Measurements from ENCODE around the gene TMEM62.

DNA sequence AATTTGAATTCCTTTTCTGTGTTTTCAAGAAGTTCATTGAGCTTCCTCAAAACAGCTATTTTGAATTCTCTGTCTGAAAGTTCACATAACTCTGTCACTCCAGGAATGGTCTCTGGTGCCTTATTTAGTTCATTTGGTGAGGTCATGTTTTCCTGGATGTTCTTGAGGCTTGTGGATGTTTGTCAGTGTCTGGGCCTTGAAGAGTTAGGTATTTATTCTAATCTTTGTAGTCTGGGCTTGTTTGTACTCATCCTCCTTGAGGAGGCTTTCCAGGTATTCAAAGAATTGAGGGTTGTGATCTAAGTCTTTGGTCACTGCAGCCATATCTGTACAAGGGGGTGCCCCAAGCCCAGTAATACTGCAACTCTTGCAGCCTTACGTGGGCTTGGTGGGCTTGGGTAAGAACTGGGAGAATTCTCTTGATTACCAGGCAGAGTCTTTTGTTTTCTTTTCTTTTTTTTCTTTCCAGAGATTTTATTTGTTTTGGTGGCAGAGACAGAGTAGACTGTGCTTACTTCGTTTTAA, 32.5 kb downstream of the TMEM62 start:
- TF ChIP-seq POLR2A (IDR thresholded peaks at IDR 0.05; ENCODE audit: low read depth, low read length) = no peak
- no peak for TF ChIP-seq POLR2AphosphoS5 (IDR thresholded peaks at IDR 0.05; ENCODE audit: low read depth, low read length)
- no peak for TF ChIP-seq TAF1 (IDR thresholded peaks at IDR 0.05; ENCODE audit: low read depth, low read length)
- TF ChIP-seq SPI1 (IDR thresholded peaks at IDR 0.05; ENCODE audit: low read depth, low read length) = no peak
